K562 (cell line): ENCODE results near the gene CLEC3B. TPM values are rescaled to one million over a fixed set of nuclear protein-coding genes. Genes with fewer than 3 reads are reported as not detected.

Source experiments
- TEAD4 ChIP-seq, 2 experiments: sonication (generic) in 1 of 2; formaldehyde crosslinking in 1 of 2; IDR thresholded peaks; 2 replicates each; pipeline versions ENCODE4 v1.6.1 to v1.8.0; 2012 to 2022; ENCODE audit warnings: borderline replicate concordance in 1 of 2, inconsistent platforms in 1 of 2, low read length in 1 of 2, mild to moderate bottlenecking in 1 of 2, missing genetic modification reagents in 1 of 2
- ZNF124 ChIP-seq: sonication (generic); formaldehyde crosslinking; IDR thresholded peaks from 2 replicates; pipeline ENCODE4 v1.8.1; 2022; ENCODE audit warnings: missing genetic modification reagents
- ZNF232 ChIP-seq: sonication (generic); formaldehyde crosslinking; IDR thresholded peaks from 2 replicates; pipeline ENCODE4 v1.8.0; 2022; ENCODE audit warnings: mild to moderate bottlenecking, missing genetic modification reagents
- polyA plus RNA-seq, 8 experiments: library from polyadenylated mRNA; depleted of rRNA in 4 of 8; stranded (reverse) in 5 of 8; unstranded in 3 of 8; fragments of >200 nt; fragmentation: Nextera tagmentation in 2 of 8; fragmentation: Illumina TruSeq in 1 of 8; extraction: Ambion mirVana in 2 of 8; extraction: Trizol in 1 of 8; gene quantifications; 2 replicates each; pipeline versions ENCODE4 v1.2.1 to v1.2.3, GENCODE V29; 2011 to 2014; ENCODE audit warnings: inconsistent platforms in 1 of 8, missing spikeins in 1 of 8
- total RNA-seq, 7 experiments: library from RNA; depleted of rRNA in 6 of 7; stranded (reverse); fragments of >200 nt in 6 of 7; fragmentation: Illumina TruSeq in 2 of 7; extraction: Trizol in 2 of 7; gene quantifications; 2 replicates each; pipeline versions ENCODE4 v1.2.1 to v1.2.3, GENCODE V29; 2011 to 2021; ENCODE audit warnings: low replicate concordance in 1 of 7
- TF ChIP-seq, protein P1 (sequence below): fragments of 450-650 bp; IDR thresholded peaks from 2 replicates; pipeline ENCODE4 v1.6.1; 2016; ENCODE audit warnings: low read depth
- TF ChIP-seq, protein P2 (sequence below), 2 experiments: fragments of 150-350 bp in 1 of 2; IDR thresholded peaks; 2 replicates each; pipeline ENCODE4 v1.6.1; 2012 to 2016; ENCODE audit warnings: low read depth in 2 of 2, low read length in 2 of 2, mild to moderate bottlenecking in 1 of 2, moderate library complexity in 1 of 2
- TF ChIP-seq, protein P3 (sequence below): sonication (generic); formaldehyde crosslinking; IDR thresholded peaks from 2 replicates; pipeline ENCODE4 v1.8.1; 2023; ENCODE audit warnings: missing genetic modification reagents, mild to moderate bottlenecking, borderline replicate concordance

Gene CLEC3B
- total and polyA plus RNA-seq, 9 of the 15 experiments (the other 6 are each of a cell fraction or from before 2014, with no cell fraction given), result not detected

GRCh38 chr3:45084820-45085816 lies 59.0 kb downstream of the CLEC3B start (continued):
- TF ChIP-seq, protein P1, sequence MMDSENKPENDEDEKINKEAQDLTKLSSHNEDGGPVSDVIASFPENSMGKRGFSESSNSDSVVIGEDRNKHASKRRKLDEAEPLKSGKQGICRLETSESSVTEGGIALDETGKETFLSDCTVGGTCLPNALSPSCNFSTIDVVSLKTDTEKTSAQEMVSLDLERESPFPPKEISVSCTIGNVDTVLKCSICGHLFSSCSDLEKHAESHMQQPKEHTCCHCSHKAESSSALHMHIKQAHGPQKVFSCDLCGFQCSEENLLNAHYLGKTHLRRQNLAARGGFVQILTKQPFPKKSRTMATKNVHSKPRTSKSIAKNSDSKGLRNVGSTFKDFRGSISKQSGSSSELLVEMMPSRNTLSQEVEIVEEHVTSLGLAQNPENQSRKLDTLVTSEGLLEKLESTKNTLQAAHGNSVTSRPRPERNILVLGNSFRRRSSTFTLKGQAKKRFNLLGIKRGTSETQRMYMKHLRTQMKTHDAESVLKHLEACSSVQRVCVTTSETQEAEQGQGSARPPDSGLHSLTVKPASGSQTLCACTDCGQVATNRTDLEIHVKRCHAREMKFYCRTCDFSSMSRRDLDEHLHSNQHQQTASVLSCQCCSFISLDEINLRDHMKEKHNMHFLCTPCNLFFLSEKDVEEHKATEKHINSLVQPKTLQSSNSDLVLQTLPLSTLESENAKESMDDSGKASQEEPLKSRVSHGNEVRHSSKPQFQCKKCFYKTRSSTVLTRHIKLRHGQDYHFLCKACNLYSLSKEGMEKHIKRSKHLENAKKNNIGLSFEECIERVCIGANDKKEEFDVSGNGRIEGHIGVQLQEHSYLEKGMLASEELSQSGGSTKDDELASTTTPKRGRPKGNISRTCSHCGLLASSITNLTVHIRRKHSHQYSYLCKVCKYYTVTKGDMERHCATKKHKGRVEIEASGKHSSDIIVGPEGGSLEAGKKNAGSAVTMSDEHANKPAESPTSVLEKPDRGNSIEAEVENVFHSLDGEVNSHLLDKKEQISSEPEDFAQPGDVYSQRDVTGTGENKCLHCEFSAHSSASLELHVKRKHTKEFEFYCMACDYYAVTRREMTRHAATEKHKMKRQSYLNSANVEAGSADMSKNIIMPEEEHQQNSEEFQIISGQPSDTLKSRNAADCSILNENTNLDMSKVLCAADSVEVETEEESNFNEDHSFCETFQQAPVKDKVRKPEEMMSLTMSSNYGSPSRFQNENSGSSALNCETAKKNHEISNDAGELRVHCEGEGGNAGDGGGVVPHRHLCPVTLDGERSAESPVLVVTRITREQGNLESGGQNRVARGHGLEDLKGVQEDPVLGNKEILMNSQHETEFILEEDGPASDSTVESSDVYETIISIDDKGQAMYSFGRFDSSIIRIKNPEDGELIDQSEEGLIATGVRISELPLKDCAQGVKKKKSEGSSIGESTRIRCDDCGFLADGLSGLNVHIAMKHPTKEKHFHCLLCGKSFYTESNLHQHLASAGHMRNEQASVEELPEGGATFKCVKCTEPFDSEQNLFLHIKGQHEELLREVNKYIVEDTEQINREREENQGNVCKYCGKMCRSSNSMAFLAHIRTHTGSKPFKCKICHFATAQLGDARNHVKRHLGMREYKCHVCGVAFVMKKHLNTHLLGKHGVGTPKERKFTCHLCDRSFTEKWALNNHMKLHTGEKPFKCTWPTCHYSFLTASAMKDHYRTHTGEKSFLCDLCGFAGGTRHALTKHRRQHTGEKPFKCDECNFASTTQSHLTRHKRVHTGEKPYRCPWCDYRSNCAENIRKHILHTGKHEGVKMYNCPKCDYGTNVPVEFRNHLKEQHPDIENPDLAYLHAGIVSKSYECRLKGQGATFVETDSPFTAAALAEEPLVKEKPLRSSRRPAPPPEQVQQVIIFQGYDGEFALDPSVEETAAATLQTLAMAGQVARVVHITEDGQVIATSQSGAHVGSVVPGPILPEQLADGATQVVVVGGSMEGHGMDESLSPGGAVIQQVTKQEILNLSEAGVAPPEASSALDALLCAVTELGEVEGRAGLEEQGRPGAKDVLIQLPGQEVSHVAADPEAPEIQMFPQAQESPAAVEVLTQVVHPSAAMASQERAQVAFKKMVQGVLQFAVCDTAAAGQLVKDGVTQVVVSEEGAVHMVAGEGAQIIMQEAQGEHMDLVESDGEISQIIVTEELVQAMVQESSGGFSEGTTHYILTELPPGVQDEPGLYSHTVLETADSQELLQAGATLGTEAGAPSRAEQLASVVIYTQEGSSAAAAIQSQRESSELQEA, result no peak
- TF ChIP-seq, protein P2, sequence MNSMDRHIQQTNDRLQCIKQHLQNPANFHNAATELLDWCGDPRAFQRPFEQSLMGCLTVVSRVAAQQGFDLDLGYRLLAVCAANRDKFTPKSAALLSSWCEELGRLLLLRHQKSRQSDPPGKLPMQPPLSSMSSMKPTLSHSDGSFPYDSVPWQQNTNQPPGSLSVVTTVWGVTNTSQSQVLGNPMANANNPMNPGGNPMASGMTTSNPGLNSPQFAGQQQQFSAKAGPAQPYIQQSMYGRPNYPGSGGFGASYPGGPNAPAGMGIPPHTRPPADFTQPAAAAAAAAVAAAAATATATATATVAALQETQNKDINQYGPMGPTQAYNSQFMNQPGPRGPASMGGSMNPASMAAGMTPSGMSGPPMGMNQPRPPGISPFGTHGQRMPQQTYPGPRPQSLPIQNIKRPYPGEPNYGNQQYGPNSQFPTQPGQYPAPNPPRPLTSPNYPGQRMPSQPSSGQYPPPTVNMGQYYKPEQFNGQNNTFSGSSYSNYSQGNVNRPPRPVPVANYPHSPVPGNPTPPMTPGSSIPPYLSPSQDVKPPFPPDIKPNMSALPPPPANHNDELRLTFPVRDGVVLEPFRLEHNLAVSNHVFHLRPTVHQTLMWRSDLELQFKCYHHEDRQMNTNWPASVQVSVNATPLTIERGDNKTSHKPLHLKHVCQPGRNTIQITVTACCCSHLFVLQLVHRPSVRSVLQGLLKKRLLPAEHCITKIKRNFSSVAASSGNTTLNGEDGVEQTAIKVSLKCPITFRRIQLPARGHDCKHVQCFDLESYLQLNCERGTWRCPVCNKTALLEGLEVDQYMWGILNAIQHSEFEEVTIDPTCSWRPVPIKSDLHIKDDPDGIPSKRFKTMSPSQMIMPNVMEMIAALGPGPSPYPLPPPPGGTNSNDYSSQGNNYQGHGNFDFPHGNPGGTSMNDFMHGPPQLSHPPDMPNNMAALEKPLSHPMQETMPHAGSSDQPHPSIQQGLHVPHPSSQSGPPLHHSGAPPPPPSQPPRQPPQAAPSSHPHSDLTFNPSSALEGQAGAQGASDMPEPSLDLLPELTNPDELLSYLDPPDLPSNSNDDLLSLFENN (IDR thresholded peaks at IDR 0.05; ENCODE audit: low read depth in 2 of 2, low read length in 2 of 2), result no peak
- TF ChIP-seq ZNF124 (CRISPR knock-in tag) (no peak), TEAD4 (IDR thresholded peaks at IDR 0.05; ENCODE audit: low read length) (peak; percentile 68), TEAD4 (CRISPR knock-in tag; IDR thresholded peaks at IDR 0.05; ENCODE audit: borderline replicate concordance) (no peak), ZNF232 (no peak)
- TF ChIP-seq, protein P3, sequence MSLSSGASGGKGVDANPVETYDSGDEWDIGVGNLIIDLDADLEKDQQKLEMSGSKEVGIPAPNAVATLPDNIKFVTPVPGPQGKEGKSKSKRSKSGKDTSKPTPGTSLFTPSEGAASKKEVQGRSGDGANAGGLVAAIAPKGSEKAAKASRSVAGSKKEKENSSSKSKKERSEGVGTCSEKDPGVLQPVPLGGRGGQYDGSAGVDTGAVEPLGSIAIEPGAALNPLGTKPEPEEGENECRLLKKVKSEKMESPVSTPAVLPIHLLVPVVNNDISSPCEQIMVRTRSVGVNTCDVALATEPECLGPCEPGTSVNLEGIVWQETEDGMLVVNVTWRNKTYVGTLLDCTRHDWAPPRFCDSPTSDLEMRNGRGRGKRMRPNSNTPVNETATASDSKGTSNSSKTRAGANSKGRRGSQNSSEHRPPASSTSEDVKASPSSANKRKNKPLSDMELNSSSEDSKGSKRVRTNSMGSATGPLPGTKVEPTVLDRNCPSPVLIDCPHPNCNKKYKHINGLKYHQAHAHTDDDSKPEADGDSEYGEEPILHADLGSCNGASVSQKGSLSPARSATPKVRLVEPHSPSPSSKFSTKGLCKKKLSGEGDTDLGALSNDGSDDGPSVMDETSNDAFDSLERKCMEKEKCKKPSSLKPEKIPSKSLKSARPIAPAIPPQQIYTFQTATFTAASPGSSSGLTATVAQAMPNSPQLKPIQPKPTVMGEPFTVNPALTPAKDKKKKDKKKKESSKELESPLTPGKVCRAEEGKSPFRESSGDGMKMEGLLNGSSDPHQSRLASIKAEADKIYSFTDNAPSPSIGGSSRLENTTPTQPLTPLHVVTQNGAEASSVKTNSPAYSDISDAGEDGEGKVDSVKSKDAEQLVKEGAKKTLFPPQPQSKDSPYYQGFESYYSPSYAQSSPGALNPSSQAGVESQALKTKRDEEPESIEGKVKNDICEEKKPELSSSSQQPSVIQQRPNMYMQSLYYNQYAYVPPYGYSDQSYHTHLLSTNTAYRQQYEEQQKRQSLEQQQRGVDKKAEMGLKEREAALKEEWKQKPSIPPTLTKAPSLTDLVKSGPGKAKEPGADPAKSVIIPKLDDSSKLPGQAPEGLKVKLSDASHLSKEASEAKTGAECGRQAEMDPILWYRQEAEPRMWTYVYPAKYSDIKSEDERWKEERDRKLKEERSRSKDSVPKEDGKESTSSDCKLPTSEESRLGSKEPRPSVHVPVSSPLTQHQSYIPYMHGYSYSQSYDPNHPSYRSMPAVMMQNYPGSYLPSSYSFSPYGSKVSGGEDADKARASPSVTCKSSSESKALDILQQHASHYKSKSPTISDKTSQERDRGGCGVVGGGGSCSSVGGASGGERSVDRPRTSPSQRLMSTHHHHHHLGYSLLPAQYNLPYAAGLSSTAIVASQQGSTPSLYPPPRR (CRISPR knock-in tag), result peak; percentile 63; the same call in 1 of the 2 replicates
